CD4-positive, alpha-beta T cell treated with Interleukin-17A for 1 hour (primary cell): ENCODE results near the gene BCOR.

ENCODE experiments used
- DNase-seq: peaks from one replicate; pipeline ENCODE4 v3.0.0-alpha.2; 2020

Gene BCOR

GRCh38 chrX:40083120-40083978, 14.4 kb downstream of the BCOR start:
- no peak for DNase-seq

- DNase-seq = no peak
These were observed 15.2 kb downstream of the BCOR start for GRCh38 chrX:40082447-40083119.

GRCh38 chrX:40081679-40082068, 16.1 kb downstream of the BCOR start:
- no peak for DNase-seq

- no peak for DNase-seq
These were observed 16.7 kb downstream of the BCOR start for GRCh38 chrX:40080894-40081678.

- DNase-seq = no peak
These were observed 18.2 kb downstream of the BCOR start for GRCh38 chrX:40079572-40079971.

GRCh38 chrX:40078489-40079227, 19.1 kb downstream of the BCOR start:
- DNase-seq = no peak

GRCh38 chrX:40077906-40078305, 19.9 kb downstream of the BCOR start:
- DNase-seq = no peak

GRCh38 chrX:40076750-40077575, 20.8 kb downstream of the BCOR start:
- DNase-seq = no peak

GRCh38 chrX:40074959-40075332, 22.8 kb downstream of the BCOR start:
- no peak for DNase-seq

- no peak for DNase-seq
These were observed 23.4 kb downstream of the BCOR start for GRCh38 chrX:40074080-40074958.

GRCh38 chrX:40073439-40074054, 24.2 kb downstream of the BCOR start:
- DNase-seq = no peak

- no peak for DNase-seq
These were observed 25.5 kb downstream of the BCOR start for GRCh38 chrX:40072246-40072645.

- peak; percentile 51 for DNase-seq
These were observed 29.7 kb downstream of the BCOR start for GRCh38 chrX:40068048-40068447.

- no peak for DNase-seq
These were observed 31.1 kb downstream of the BCOR start for GRCh38 chrX:40066700-40067099.

- DNase-seq = no peak
These were observed 32.3 kb downstream of the BCOR start for GRCh38 chrX:40065296-40066046.

GRCh38 chrX:40064055-40064597, 33.6 kb downstream of the BCOR start:
- no peak for DNase-seq

GRCh38 chrX:40063555-40063954, 34.2 kb downstream of the BCOR start:
- DNase-seq = no peak

- no peak for DNase-seq
These were observed 35.1 kb downstream of the BCOR start for GRCh38 chrX:40062525-40063155.
